Measurements from ENCODE around the gene SRGN. TPM values are rescaled to one million over a fixed set of nuclear protein-coding genes. Genes with fewer than 3 reads are reported as not detected.

Gene SRGN
- total RNA-seq, 4 donors from 2014 or later = 30.7 to 140 (median 40.3) TPM

GRCh38 chr10:69073026-69073425 is 14.9 kb upstream of the SRGN start:
- TF ChIP-seq POLR2A (IDR thresholded peaks at IDR 0.05) (no peak), CTCF (IDR thresholded peaks at IDR 0.05) (no peak)
- Histone ChIP-seq H3K4me3 (replicated peaks in 1 of 3) (no peak overlapping the region), H3K36me3 (no peaks in the 10 kb centered on the region), H3K27me3 (no peaks in the 10 kb centered on the region), H3K9me3 (no peaks in the 10 kb centered on the region), H3K4me1 (no peaks in the 10 kb centered on the region), H3K27ac (no peak overlapping the region)
- DNase-seq = no peak
- 68 to 76% methylated on average over 6 of the region's 6 CpGs for WGBS, 2 donors
- intact Hi-C loops (cut with DNase I) = no loop called here

- Histone ChIP-seq H3K4me1 (no peaks in the 10 kb centered on the region), H3K4me3 (replicated peaks in 1 of 3) (no peak overlapping the region), H3K27me3 (no peaks in the 10 kb centered on the region), H3K36me3 (no peaks in the 10 kb centered on the region), H3K9me3 (no peaks in the 10 kb centered on the region), H3K27ac (no peak overlapping the region)
- 60 to 62% methylated on average over 8 of the region's 8 CpGs for WGBS, 2 donors
- TF ChIP-seq POLR2A (IDR thresholded peaks at IDR 0.05) (no peak), CTCF (IDR thresholded peaks at IDR 0.05) (no peak)
- intact Hi-C loops (cut with DNase I) = no loop called here
- no peak for DNase-seq
Observed at GRCh38 chr10:69073736-69074364, 14.1 kb upstream of the SRGN start.

- 90 to 95% methylated on average over 4 of the region's 4 CpGs for WGBS, 2 donors
- H3K4me1 ChIP-seq = no peaks in the 10 kb centered on the region
- intact Hi-C loops (cut with DNase I) = no loop called here
- H3K36me3 ChIP-seq = no peaks in the 10 kb centered on the region
- H3K4me3 ChIP-seq (replicated peaks in 1 of 3) = no peak overlapping the region
- TF ChIP-seq POLR2A (IDR thresholded peaks at IDR 0.05) = no peak
- TF ChIP-seq CTCF (IDR thresholded peaks at IDR 0.05) = no peak
- H3K27me3 ChIP-seq = no peaks in the 10 kb centered on the region
- H3K9me3 ChIP-seq = no peaks in the 10 kb centered on the region
- no peak overlapping the region for H3K27ac ChIP-seq
- no peak for DNase-seq
Observed at GRCh38 chr10:69074532-69074931, 13.4 kb upstream of the SRGN start.

GRCh38 chr10:69075431-69075830 is 12.5 kb upstream of the SRGN start:
- Histone ChIP-seq H3K36me3 (no peaks in the 10 kb centered on the region), H3K27me3 (no peaks in the 10 kb centered on the region), H3K4me3 (replicated peaks in 1 of 3) (no peak overlapping the region), H3K4me1 (no peaks in the 10 kb centered on the region), H3K27ac (no peak overlapping the region), H3K9me3 (no peaks in the 10 kb centered on the region)
- WGBS, 2 donors = 86 to 89% methylated on average over 4 of the region's 4 CpGs
- TF ChIP-seq CTCF (IDR thresholded peaks at IDR 0.05) = no peak
- TF ChIP-seq POLR2A (IDR thresholded peaks at IDR 0.05) = no peak
- DNase-seq = no peak
- intact Hi-C loops (cut with DNase I) = no loop called here

GRCh38 chr10:69078311-69078710 is 9.6 kb upstream of the SRGN start:
- intact Hi-C loops (cut with DNase I) = no loop called here
- 48 to 86% methylated on average over 2 of the region's 2 CpGs for WGBS, 2 donors
- H3K36me3 ChIP-seq = no peaks in the 10 kb centered on the region
- no peak overlapping the region for H3K4me3 ChIP-seq (replicated peaks in 1 of 3)
- H3K27me3 ChIP-seq = no peaks in the 10 kb centered on the region
- no peak for TF ChIP-seq CTCF (IDR thresholded peaks at IDR 0.05)
- TF ChIP-seq POLR2A (IDR thresholded peaks at IDR 0.05) = no peak
- H3K4me1 ChIP-seq = no peaks in the 10 kb centered on the region
- H3K9me3 ChIP-seq = no peaks in the 10 kb centered on the region
- no peak for DNase-seq
- no peak overlapping the region for H3K27ac ChIP-seq

Data from thyroid gland (tissue), 4 donors.